ENCODE measurements around the gene PPM1M.

Gene PPM1M

GRCh38 chr3:52240059-52240885, 5.3 kb upstream of the PPM1M start:
- no peak for TF ChIP-seq CTCF (IDR thresholded peaks at IDR 0.05; ENCODE audit: low read depth, low read length)
- Histone ChIP-seq H3K36me3 (no peaks in the 10 kb centered on the region), H3K27me3 (ENCODE audit: insufficient read depth, low read depth, severe bottlenecking) (no peaks in the 10 kb centered on the region), H3K9me3 (ENCODE audit: severe bottlenecking) (no peaks in the 10 kb centered on the region), H3K4me3 (ENCODE audit: low read depth, low read length) (peak overlapping the region; percentile 66), H3K27ac (peak overlapping the region; percentile 92)
- DNase-seq: peak; percentile 92

GRCh38 chr3:52240886-52241370, 4.6 kb upstream of the PPM1M start:
- Histone ChIP-seq H3K4me3 (ENCODE audit: low read depth, low read length) (no peak overlapping the region), H3K9me3 (ENCODE audit: severe bottlenecking) (no peaks in the 10 kb centered on the region), H3K27ac (peak overlapping the region; percentile 92), H3K27me3 (ENCODE audit: insufficient read depth, low read depth, severe bottlenecking) (no peaks in the 10 kb centered on the region), H3K36me3 (no peaks in the 10 kb centered on the region)
- no peak for DNase-seq
- no peak for TF ChIP-seq CTCF (IDR thresholded peaks at IDR 0.05; ENCODE audit: low read depth, low read length)

GRCh38 chr3:52242039-52242438, 3.5 kb upstream of the PPM1M start:
- Histone ChIP-seq H3K4me3 (ENCODE audit: low read depth, low read length) (no peak overlapping the region), H3K27ac (peak overlapping the region; percentile 49), H3K36me3 (no peaks in the 10 kb centered on the region), H3K27me3 (ENCODE audit: insufficient read depth, low read depth, severe bottlenecking) (no peaks in the 10 kb centered on the region), H3K9me3 (ENCODE audit: severe bottlenecking) (no peaks in the 10 kb centered on the region)
- no peak for TF ChIP-seq CTCF (IDR thresholded peaks at IDR 0.05; ENCODE audit: low read depth, low read length)
- DNase-seq: no peak

GRCh38 chr3:52243791-52244628, 1.5 kb upstream of the PPM1M start:
- H3K4me3 ChIP-seq (ENCODE audit: low read depth, low read length): no peak overlapping the region

GRCh38 chr3:52246264-52246620, 683 bp downstream of the PPM1M start:
- no peaks in the 10 kb centered on the region for H3K9me3 ChIP-seq (ENCODE audit: severe bottlenecking)
- TF ChIP-seq CTCF (IDR thresholded peaks at IDR 0.05; ENCODE audit: low read depth, low read length): no peak
- H3K27ac ChIP-seq: no peak overlapping the region
- H3K27me3 ChIP-seq (ENCODE audit: insufficient read depth, low read depth, severe bottlenecking): no peaks in the 10 kb centered on the region
- no peak overlapping the region for H3K4me3 ChIP-seq (ENCODE audit: low read depth, low read length)
- H3K36me3 ChIP-seq: no peaks in the 10 kb centered on the region
- no peak for DNase-seq

More at GRCh38 chr3:52243791-52244628, 1.5 kb upstream of the PPM1M start:
- TF ChIP-seq CTCF (IDR thresholded peaks at IDR 0.05; ENCODE audit: low read depth, low read length): no peak
- no peaks in the 10 kb centered on the region for H3K36me3 ChIP-seq
- no peaks in the 10 kb centered on the region for H3K9me3 ChIP-seq (ENCODE audit: severe bottlenecking)
- no peak for DNase-seq
- H3K27ac ChIP-seq: no peak overlapping the region
- H3K27me3 ChIP-seq (ENCODE audit: insufficient read depth, low read depth, severe bottlenecking): no peaks in the 10 kb centered on the region

Data from WERI-Rb-1 (cell line).